Colonic mucosa (tissue), 4 donors: ENCODE data around the gene FIS1. TPM values are rescaled to one million over a fixed set of nuclear protein-coding genes. Genes with fewer than 3 reads are reported as not detected.
A peak's percentile ranks its signal among the peaks of the same experiment; 100 is the strongest.

Source experiments
- DNase-seq: peaks from one replicate; pipeline ENCODE4 v3.0.0-alpha.2; 2020
- H3K27ac ChIP-seq: fragments of 200-600 bp; one replicate; pipeline ENCODE4 v1.8.0; 2021
- H3K27me3 ChIP-seq: fragments of 200-600 bp; one replicate; pipeline ENCODE4 v1.8.0; 2021
- H3K36me3 ChIP-seq: fragments of 200-600 bp; one replicate; pipeline ENCODE4 v1.8.0; 2021
- H3K4me1 ChIP-seq: fragments of 200-600 bp; one replicate; pipeline ENCODE4 v1.8.0; 2021; ENCODE audit warnings: mild to moderate bottlenecking
- H3K4me3 ChIP-seq: fragments of 200-600 bp; one replicate; pipeline ENCODE4 v1.8.0; 2021
- H3K9ac ChIP-seq, 2 donors: one replicate each; pipeline ENCODE4 v1.7.0; 2013; ENCODE audit warnings: control low read depth in 2 of 2, low read depth in 2 of 2, low read length in 2 of 2
- H3K9me3 ChIP-seq: fragments of 200-600 bp; one replicate; pipeline ENCODE4 v1.8.0; 2021
- CTCF ChIP-seq: fragments of 200-600 bp; IDR thresholded peaks from one replicate; pipeline ENCODE4 v1.8.0; 2022; ENCODE audit warnings: antibody characterized with exemption, mild to moderate bottlenecking
- intact Hi-C: fragments of 100-400 bp; cut with DNase I; formaldehyde crosslinking; loops from one replicate; pipeline ENCODE4 v1.14.1; 2022
- total RNA-seq, 2 donors: library from RNA; stranded (reverse); fragmentation: NEBNext Ultra II Directional in 1 of 2; extraction: Animal tissue kit (Norgen Biotek cat#: 25700) in 1 of 2; gene quantifications; one replicate each; pipeline ENCODE4 v1.2.1, GENCODE V29; 2021
- donor health status: healthy.
- donor health status: DM: no; HTN: no; CAD: no.
- donor health status: DM: no; HTN: no; CAD: no.

The FIS1 gene
- total RNA-seq, 2 donors from 2014 or later: 132 to 148 TPM

GRCh38 chr7:101235522-101235921 is 9.4 kb downstream of the FIS1 start:
- intact Hi-C loops: no loop called here
- Histone ChIP-seq H3K9me3 (no peaks in the 10 kb centered on the region), H3K4me3 (peak overlapping the region; percentile 26), H3K4me1 (no peaks in the 10 kb centered on the region), H3K27me3 (no peaks in the 10 kb centered on the region), H3K36me3 (no peaks in the 10 kb centered on the region), H3K9ac (peak overlapping the region in 1 of 2 donors; percentile 90), H3K27ac (peak overlapping the region; percentile 52)
- TF ChIP-seq CTCF: no peak
- DNase-seq: peak; percentile 88

GRCh38 chr7:101235050-101235449 is 9.8 kb downstream of the FIS1 start:
- TF ChIP-seq CTCF: no peak
- Histone ChIP-seq H3K27me3 (no peaks in the 10 kb centered on the region), H3K36me3 (no peaks in the 10 kb centered on the region), H3K4me1 (no peaks in the 10 kb centered on the region), H3K9ac (peak overlapping the region; percentile 3 to 90), H3K4me3 (no peak overlapping the region), H3K9me3 (no peaks in the 10 kb centered on the region), H3K27ac (peak overlapping the region; percentile 52)
- no peak for DNase-seq
- intact Hi-C loops: no loop called here

DNA sequence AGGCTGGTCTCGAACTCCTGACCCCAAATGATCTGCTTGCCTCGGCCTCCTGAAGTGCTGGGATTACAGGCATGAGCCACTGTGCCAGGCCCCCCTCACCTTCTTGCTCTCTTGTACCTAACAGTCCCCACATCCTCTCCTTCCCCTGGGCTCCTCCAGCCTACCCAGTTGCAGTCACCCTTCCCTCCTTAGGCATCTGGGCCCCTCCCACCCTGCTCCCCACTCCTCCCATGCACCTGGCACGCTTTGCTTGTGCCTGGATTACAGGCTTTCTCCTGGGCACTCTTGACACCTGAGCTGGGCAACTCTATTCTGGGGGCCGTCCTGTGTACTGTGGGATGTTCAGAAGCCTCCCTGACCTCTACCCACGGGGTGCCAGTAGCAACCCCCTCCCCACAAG is 10.2 kb downstream of the FIS1 start:
- no peak for TF ChIP-seq CTCF
- H3K4me3 ChIP-seq: no peak overlapping the region
- H3K9ac ChIP-seq: peak overlapping the region; percentile 3 to 90
- H3K27me3 ChIP-seq: no peaks in the 10 kb centered on the region
- intact Hi-C loops: no loop called here
- no peak for DNase-seq
- H3K4me1 ChIP-seq: no peaks in the 10 kb centered on the region
- no peaks in the 10 kb centered on the region for H3K36me3 ChIP-seq
- peak overlapping the region; percentile 52 for H3K27ac ChIP-seq
- no peaks in the 10 kb centered on the region for H3K9me3 ChIP-seq

- no peaks in the 10 kb centered on the region for H3K27me3 ChIP-seq
- no peak overlapping the region for H3K27ac ChIP-seq
- no peak overlapping the region for H3K9ac ChIP-seq
- no peaks in the 10 kb centered on the region for H3K9me3 ChIP-seq
- intact Hi-C loops: no loop called here
- H3K4me1 ChIP-seq: no peaks in the 10 kb centered on the region
- DNase-seq: no peak
- H3K36me3 ChIP-seq: no peaks in the 10 kb centered on the region
- no peak for TF ChIP-seq CTCF
- no peak overlapping the region for H3K4me3 ChIP-seq
These were observed 10.9 kb downstream of the FIS1 start for GRCh38 chr7:101233907-101234547.

GRCh38 chr7:101232141-101232850 is 12.6 kb downstream of the FIS1 start:
- peak overlapping the region; percentile 63 to 79 for H3K9ac ChIP-seq
- DNase-seq: peak; percentile 91
- H3K27ac ChIP-seq: peak overlapping the region; percentile 68
- peak overlapping the region; percentile 29 for H3K4me3 ChIP-seq
- intact Hi-C loops: no loop called here
- H3K36me3 ChIP-seq: no peaks in the 10 kb centered on the region
- no peaks in the 10 kb centered on the region for H3K4me1 ChIP-seq
- TF ChIP-seq CTCF: no peak
- H3K9me3 ChIP-seq: no peaks in the 10 kb centered on the region
- no peaks in the 10 kb centered on the region for H3K27me3 ChIP-seq
